H9 (cell line): ENCODE measurements around the gene C20orf202. TPM values are rescaled to one million over a fixed set of nuclear protein-coding genes. Genes with fewer than 3 reads are reported as not detected.

Source experiments
- DNase-seq: peaks from one replicate; pipeline ENCODE4 v3.0.0-alpha.2; 2017
- H2AFZ ChIP-seq: one replicate; pipeline ENCODE4 v1.6.1; 2013; ENCODE audit warnings: mild to moderate bottlenecking, low read length, control low read depth, moderate library complexity
- H2AK5ac ChIP-seq: 2 replicates; pipeline ENCODE4 v1.6.1; 2013; ENCODE audit warnings: low read length, control low read depth, mixed read lengths; ENCODE audit not compliant: insufficient read length
- H2BK120ac ChIP-seq: one replicate; pipeline ENCODE4 v1.6.1; 2013; ENCODE audit warnings: low read depth, mild to moderate bottlenecking, low read length, control low read depth, inconsistent platforms; ENCODE audit not compliant: poor library complexity, severe bottlenecking
- H2BK12ac ChIP-seq: 2 replicates; pipeline ENCODE4 v1.6.1; 2013; ENCODE audit warnings: low read length, control low read depth, mixed read lengths, low read depth; ENCODE audit not compliant: insufficient read length
- H2BK15ac ChIP-seq: 2 replicates; pipeline ENCODE4 v1.6.1; 2013; ENCODE audit warnings: low read depth, low read length, control low read depth
- H2BK20ac ChIP-seq: one replicate; pipeline ENCODE4 v1.6.1; 2013; ENCODE audit warnings: low read depth, mild to moderate bottlenecking, low read length, control low read depth, inconsistent platforms; ENCODE audit not compliant: poor library complexity, severe bottlenecking
- H2BK5ac ChIP-seq: 2 replicates; pipeline ENCODE4 v1.6.1; 2013; ENCODE audit warnings: low read length, control low read depth, mixed read lengths; ENCODE audit not compliant: insufficient read length
- H3K14ac ChIP-seq: 2 replicates; pipeline ENCODE4 v1.6.1; 2013; ENCODE audit warnings: low read length, control low read depth; ENCODE audit not compliant: insufficient read depth
- H3K18ac ChIP-seq: 2 replicates; pipeline ENCODE4 v1.6.1; 2013; ENCODE audit warnings: low read depth, mild to moderate bottlenecking, mixed read lengths, low read length, control low read depth; ENCODE audit not compliant: insufficient read length
- H3K23ac ChIP-seq: 2 replicates; pipeline ENCODE4 v1.6.1; 2013; ENCODE audit warnings: low read length, control low read depth, mixed read lengths, low read depth; ENCODE audit not compliant: insufficient read length
- H3K23me2 ChIP-seq: 2 replicates; pipeline ENCODE4 v1.6.1; 2013; ENCODE audit warnings: low read depth, mild to moderate bottlenecking, mixed read lengths, low read length, control low read depth; ENCODE audit not compliant: insufficient read length, poor library complexity, severe bottlenecking
- H3K27ac ChIP-seq: 2 replicates; pipeline ENCODE4 v1.5.1; 2013; ENCODE audit warnings: low read length, control low read depth, mixed read lengths, low read depth; ENCODE audit not compliant: insufficient read length
- H3K27me3 ChIP-seq: 2 replicates; pipeline ENCODE4 v1.6.1; 2013; ENCODE audit warnings: low read length, control low read depth, inconsistent platforms; ENCODE audit not compliant: insufficient read depth
- H3K4ac ChIP-seq: 2 replicates; pipeline ENCODE4 v1.6.1; 2013; ENCODE audit warnings: low read depth, mild to moderate bottlenecking, control low read depth, inconsistent platforms, low read length, moderate library complexity
- H3K4me1 ChIP-seq: 2 replicates; pipeline ENCODE4 v1.6.1; 2013; ENCODE audit warnings: low read length, control low read depth, inconsistent platforms; ENCODE audit not compliant: insufficient read depth
- H3K4me2 ChIP-seq: 2 replicates; pipeline ENCODE4 v1.6.1; 2013; ENCODE audit warnings: low read length, control low read depth, mixed read lengths; ENCODE audit not compliant: insufficient read length, insufficient read depth
- H3K56ac ChIP-seq: 2 replicates; pipeline ENCODE4 v1.6.1; 2013; ENCODE audit warnings: low read depth, mild to moderate bottlenecking, mixed read lengths, low read length, control low read depth; ENCODE audit not compliant: insufficient read length
- H3K79me1 ChIP-seq: 2 replicates; pipeline ENCODE4 v1.6.1; 2013; ENCODE audit warnings: low read depth, mild to moderate bottlenecking, moderate library complexity, low read length, control low read depth, inconsistent platforms; ENCODE audit not compliant: insufficient read depth, poor library complexity, severe bottlenecking
- H3K79me2 ChIP-seq: 2 replicates; pipeline ENCODE4 v1.6.1; 2013; ENCODE audit warnings: low read length, control low read depth, inconsistent platforms; ENCODE audit not compliant: insufficient read depth
- H3K9ac ChIP-seq: 2 replicates; pipeline ENCODE4 v1.6.1; 2013; ENCODE audit warnings: low read length, control low read depth, mixed read lengths; ENCODE audit not compliant: insufficient read length; ENCODE audit errors: extremely low read depth
- H3K9me3 ChIP-seq: one replicate; pipeline ENCODE4 v1.6.1; 2013; ENCODE audit warnings: low read depth, low read length, inconsistent platforms; ENCODE audit not compliant: control insufficient read depth
- H3T11ph ChIP-seq: one replicate; pipeline ENCODE4 v1.6.1; 2013; ENCODE audit warnings: mild to moderate bottlenecking, low read length, control low read depth, inconsistent platforms
- H4K20me1 ChIP-seq: one replicate; pipeline ENCODE4 v1.6.1; 2013; ENCODE audit not compliant: control insufficient read depth, insufficient read length, insufficient read depth
- H4K5ac ChIP-seq: 2 replicates; pipeline ENCODE4 v1.6.1; 2013; ENCODE audit warnings: low read depth, mild to moderate bottlenecking, mixed read lengths, low read length, control low read depth; ENCODE audit not compliant: insufficient read length
- H4K8ac ChIP-seq: replicated peaks from 2 replicates; pipeline ENCODE4 v1.6.1; 2013; ENCODE audit warnings: low read length, control low read depth, mixed read lengths, low read depth; ENCODE audit not compliant: insufficient read length
- H4K91ac ChIP-seq: 2 replicates; pipeline ENCODE4 v1.6.1; 2013; ENCODE audit warnings: low read depth, mild to moderate bottlenecking, moderate library complexity, mixed read lengths, low read length, control low read depth; ENCODE audit not compliant: insufficient read length
- H3K27ac Mint-ChIP-seq, 3 experiments: 2 replicates in 2 of 3; 3 replicates in 1 of 3; pipeline ENCODE4 v1.8.0; 2020 to 2021; ENCODE audit warnings: mixed read lengths in 3 of 3, mild to moderate bottlenecking in 1 of 3, moderate library complexity in 1 of 3
- H3K27me3 Mint-ChIP-seq: 2 replicates; pipeline ENCODE4 v1.8.0; 2021; ENCODE audit warnings: low read depth, mild to moderate bottlenecking, moderate library complexity, mixed read lengths
- H3K36me3 Mint-ChIP-seq, 3 experiments: 2 replicates in 2 of 3; 3 replicates in 1 of 3; pipeline ENCODE4 v1.8.0; 2020 to 2021; ENCODE audit warnings: low read depth in 3 of 3, mixed read lengths in 3 of 3; ENCODE audit not compliant: insufficient read depth in 1 of 3
- H3K4me1 Mint-ChIP-seq, 2 experiments: 2 replicates each; pipeline ENCODE4 v1.8.0; 2020; ENCODE audit warnings: mixed read lengths in 2 of 2
- H3K4me3 Mint-ChIP-seq, 2 experiments: 2 replicates in 1 of 2; 3 replicates in 1 of 2; pipeline ENCODE4 v1.8.0; 2020 to 2021; ENCODE audit warnings: mild to moderate bottlenecking in 2 of 2, mixed read lengths in 2 of 2, moderate library complexity in 1 of 2
- H3K9me3 Mint-ChIP-seq, 2 experiments: 2 replicates in 1 of 2; 3 replicates in 1 of 2; pipeline ENCODE4 v1.8.0; 2020; ENCODE audit warnings: mild to moderate bottlenecking in 2 of 2, mixed read lengths in 2 of 2, moderate library complexity in 1 of 2
- CTCF ChIP-seq: fragments of 200-600 bp; sonication (generic); conservative IDR thresholded peaks from 3 replicates; pipeline ENCODE4 v1.8.0; 2021; ENCODE audit warnings: antibody characterized with exemption, mild to moderate bottlenecking
- WGBS: extraction: QIAGEN DNeasy Blood & Tissue Kit; methylation state at CpG from one replicate; pipeline ENCODE4 v1.1.7; 2013; ENCODE audit warnings: missing lambda C conversion rate, low lambda C conversion rate, mixed read lengths; ENCODE audit not compliant: insufficient read length; ENCODE audit errors: extremely low coverage; 5-methylcytosine and 5-hydroxymethylcytosine counted together
- total RNA-seq: library from RNA; stranded (reverse); gene quantifications from 2 replicates; pipeline ENCODE4 v1.2.1, GENCODE V29; 2021

The C20orf202 gene
- total RNA-seq, 1 experiment from 2014 or later: 0.13 TPM

GRCh38 chr20:1187605-1188171 lies 15.6 kb upstream of the C20orf202 start:
- no peak overlapping the region for H3K27ac Mint-ChIP-seq

More at GRCh38 chr20:1187605-1188171, 15.6 kb upstream of the C20orf202 start:
- no peak overlapping the region for H3K18ac ChIP-seq
- H3K23me2 ChIP-seq: peaks cover 4% of the 10 kb centered on the region
- H3K27ac ChIP-seq: no peak overlapping the region
- no CpG with 5 or more reads among the region's 4 CpGs for WGBS
- Mint-ChIP-seq H3K9me3 (no peaks in the 10 kb centered on the region; a peak in 2 of 5 replicates), H3K4me3 (no peak overlapping the region), H3K27me3 (peaks cover 51% of the 10 kb centered on the region), H3K4me1 (peaks cover 10 to 22% of the 10 kb centered on the region in 2 experiments), H3K36me3 (no peaks in the 10 kb centered on the region)
- no peak for DNase-seq
- H3K9ac ChIP-seq: no peak overlapping the region
- no peak overlapping the region for H4K8ac ChIP-seq
- TF ChIP-seq CTCF: no peak
- no peak overlapping the region for H2BK15ac ChIP-seq
- H3K4ac ChIP-seq: no peak overlapping the region
- H3T11ph ChIP-seq: no peak overlapping the region
- no peaks in the 10 kb centered on the region for H3K79me2 ChIP-seq
- no peak overlapping the region for H4K5ac ChIP-seq
- no peak overlapping the region for H3K56ac ChIP-seq
- H4K20me1 ChIP-seq: no peaks in the 10 kb centered on the region
- no peak overlapping the region for H3K23ac ChIP-seq
- no peak overlapping the region for H2BK20ac ChIP-seq
- no peak overlapping the region for H2BK5ac ChIP-seq
- no peak overlapping the region for H3K4me2 ChIP-seq
- H2BK120ac ChIP-seq: no peak overlapping the region
- H2BK12ac ChIP-seq: peak overlapping the region; percentile 58
- H3K4me1 ChIP-seq: peaks cover 9% of the 10 kb centered on the region; the same call in 1 of the 2 replicates
- no peaks in the 10 kb centered on the region for H3K79me1 ChIP-seq
- H3K27me3 ChIP-seq: peaks cover 16% of the 10 kb centered on the region; the same call in 1 of the 2 replicates
- H2AK5ac ChIP-seq: no peak overlapping the region
- H3K9me3 ChIP-seq: no peaks in the 10 kb centered on the region
- no peak overlapping the region for H2AFZ ChIP-seq
- no peak overlapping the region for H4K91ac ChIP-seq
- no peak overlapping the region for H3K14ac ChIP-seq
